Measurements from ENCODE around the gene P4HA1. TPM values are rescaled to one million over a fixed set of nuclear protein-coding genes. Genes with fewer than 3 reads are reported as not detected.
"Not testable (repeated sequence)": the region's sequence is repeated elsewhere in the genome, so short reads cannot be mapped to it uniquely, and the experiment has no call there.

Gene P4HA1
- total and polyA plus RNA-seq, 9 of the 15 experiments (the other 6 are each of a cell fraction or from before 2014, with no cell fraction given): 20.2 to 177 (median 28.6) TPM

GRCh38 chr10:73036285-73036684 lies 60.4 kb downstream of the P4HA1 start:
- CTCF ChIA-PET (ENCODE audit: low intra/inter-chr PET ratio); BruUV-seq (replicated peaks); H3K4me3 ChIP-seq; H3K9ac ChIP-seq (ENCODE audit: insufficient read depth in 1 of 2, low read depth in 2 of 2, low read length in 2 of 2); in situ Hi-C loops (cut with MboI); H3K4me2 ChIP-seq (ENCODE audit: insufficient read depth, low read length); H3K9me3 ChIP-seq (replicated peaks; ENCODE audit: control insufficient read depth, insufficient read depth, low read depth, low read length); H3K27me3 ChIP-seq (ENCODE audit: control insufficient read depth in 2 of 2, insufficient read depth in 2 of 2, low read length in 2 of 2); intact Hi-C loops (cut with micrococcal nuclease); DNase-seq (ENCODE audit: extremely low read depth in 1 of 4, low spot score in 3 of 4); FAIRE-seq; H3K27ac ChIP-seq (ENCODE audit: extremely low read depth, low read depth, low read length); H3K4me1 ChIP-seq (replicated peaks in 1 of 2; ENCODE audit: control insufficient read depth in 2 of 2, insufficient read depth in 2 of 2, low read length in 2 of 2); H2AFZ ChIP-seq (ENCODE audit: low read depth, low read length); POLR2A ChIA-PET; ATAC-seq; H3K79me2 ChIP-seq (ENCODE audit: control insufficient read depth, insufficient read depth, low read length); H3K9me1 ChIP-seq (ENCODE audit: control insufficient read depth, insufficient read depth, low read length); H4K20me1 ChIP-seq (replicated peaks; ENCODE audit: control insufficient read depth, insufficient read depth, low read length): not testable (repeated sequence)
- 86% methylated on average over 6 of the region's 6 CpGs for WGBS (ENCODE audit: insufficient coverage, low coverage, missing lambda C conversion rate)
- peaks cover 35% of the 10 kb centered on the region for H3K36me3 ChIP-seq (ENCODE audit: control insufficient read depth, insufficient read depth, low read length)

DNA sequence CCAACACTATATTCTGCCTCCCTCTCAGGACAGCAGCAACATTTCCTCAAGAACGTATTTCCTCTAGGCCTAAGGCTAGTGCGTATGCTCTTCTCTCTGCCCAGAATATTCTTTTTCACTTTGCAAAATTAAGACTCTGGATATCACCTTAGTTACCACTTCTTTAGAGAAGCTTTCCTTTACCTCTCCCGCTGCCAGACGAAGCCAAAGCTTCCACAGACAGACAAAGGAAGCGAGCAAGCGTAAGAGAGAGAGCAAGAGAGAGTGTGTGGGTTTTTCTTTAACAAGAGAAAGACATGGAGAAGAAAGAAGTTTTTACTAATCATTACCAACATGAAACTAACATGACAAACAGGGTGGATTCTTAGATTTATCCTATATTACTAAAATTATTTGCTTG lies 64.1 kb downstream of the P4HA1 start:
- no peaks in the 10 kb centered on the region for H3K79me2 ChIP-seq (ENCODE audit: control insufficient read depth, insufficient read depth, low read length)
- DNase-seq (ENCODE audit: extremely low read depth in 1 of 4, low spot score in 3 of 4) (no peak), ATAC-seq (no peak), FAIRE-seq (no peak)
- no peak overlapping the region for H3K9ac ChIP-seq (ENCODE audit: insufficient read depth in 1 of 2, low read depth in 2 of 2, low read length in 2 of 2)
- ChIA-PET POLR2A (interaction anchor here (0.6 to 1.7 kb wide), 3 partner anchors 14 to 102 kb away, joined by 3 to 8 read pairs (median 4); no protein-coding TSS in a partner anchor), CTCF (ENCODE audit: low intra/inter-chr PET ratio) (no interaction called here)
- H3K9me1 ChIP-seq (ENCODE audit: control insufficient read depth, insufficient read depth, low read length): no peaks in the 10 kb centered on the region
- in situ Hi-C loops (cut with MboI): no loop called here
- no peak overlapping the region for H3K4me2 ChIP-seq (ENCODE audit: insufficient read depth, low read length)
- no peak overlapping the region for H3K27ac ChIP-seq (ENCODE audit: extremely low read depth, low read depth, low read length)
- H3K4me1 ChIP-seq (replicated peaks in 1 of 2; ENCODE audit: control insufficient read depth in 2 of 2, insufficient read depth in 2 of 2, low read length in 2 of 2): no peaks in the 10 kb centered on the region
- no peaks in the 10 kb centered on the region for H3K27me3 ChIP-seq (ENCODE audit: control insufficient read depth in 2 of 2, insufficient read depth in 2 of 2, low read length in 2 of 2)
- 90% methylated on average over 6 of the region's 6 CpGs for WGBS (ENCODE audit: insufficient coverage, low coverage, missing lambda C conversion rate)
- TF ChIP-seq FUS (optimal IDR thresholded peaks at IDR 0.05; ENCODE audit: low read depth, low read length) (no peak), ZNF785 (CRISPR knock-in tag; IDR thresholded peaks at IDR 0.05) (no peak), TSC22D4 (tag; IDR thresholded peaks at IDR 0.05) (no peak), DNMT1 (IDR thresholded peaks at IDR 0.05) (no peak), PHB2 (IDR thresholded peaks at IDR 0.05; ENCODE audit: low read depth) (no peak), IFI16 (CRISPR knock-in tag; IDR thresholded peaks at IDR 0.05) (no peak), FOXK2 (conservative IDR thresholded peaks at IDR 0.05 in 1 of 2, IDR thresholded peaks at IDR 0.05 in 1 of 2; ENCODE audit: low read depth in 2 of 2) (no peak), ZNF57 (CRISPR knock-in tag; IDR thresholded peaks at IDR 0.05) (no peak), DIDO1 (tag; IDR thresholded peaks at IDR 0.05; ENCODE audit: low read depth) (no peak), CEBPB (tag; IDR thresholded peaks at IDR 0.05) (no peak), HDAC1 (IDR thresholded peaks at IDR 0.05) (no peak), ZNF444 (CRISPR knock-in tag; IDR thresholded peaks at IDR 0.05) (no peak), ZNF274 (IDR thresholded peaks at IDR 0.05; ENCODE audit: borderline replicate concordance, low read depth, low read length) (no peak), ZNF561 (CRISPR knock-in tag; conservative IDR thresholded peaks at IDR 0.05) (no peak), ZNF316 (IDR thresholded peaks at IDR 0.05) (no peak), CSDE1 (IDR thresholded peaks at IDR 0.05) (no peak), ZNF79 (CRISPR knock-in tag; IDR thresholded peaks at IDR 0.05; ENCODE audit: low read depth) (no peak)
- TF ChIP-seq, protein P1, sequence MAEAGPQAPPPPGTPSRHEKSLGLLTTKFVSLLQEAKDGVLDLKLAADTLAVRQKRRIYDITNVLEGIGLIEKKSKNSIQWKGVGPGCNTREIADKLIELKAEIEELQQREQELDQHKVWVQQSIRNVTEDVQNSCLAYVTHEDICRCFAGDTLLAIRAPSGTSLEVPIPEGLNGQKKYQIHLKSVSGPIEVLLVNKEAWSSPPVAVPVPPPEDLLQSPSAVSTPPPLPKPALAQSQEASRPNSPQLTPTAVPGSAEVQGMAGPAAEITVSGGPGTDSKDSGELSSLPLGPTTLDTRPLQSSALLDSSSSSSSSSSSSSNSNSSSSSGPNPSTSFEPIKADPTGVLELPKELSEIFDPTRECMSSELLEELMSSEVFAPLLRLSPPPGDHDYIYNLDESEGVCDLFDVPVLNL (CRISPR knock-in tag; IDR thresholded peaks at IDR 0.05; ENCODE audit: low read depth): no peak
- no peak overlapping the region for H2AFZ ChIP-seq (ENCODE audit: low read depth, low read length)
- H3K36me3 ChIP-seq (ENCODE audit: control insufficient read depth, insufficient read depth, low read length): peaks cover 59% of the 10 kb centered on the region
- no peaks in the 10 kb centered on the region for H3K9me3 ChIP-seq (replicated peaks; ENCODE audit: control insufficient read depth, insufficient read depth, low read depth, low read length)
- no peaks in the 10 kb centered on the region for H4K20me1 ChIP-seq (replicated peaks; ENCODE audit: control insufficient read depth, insufficient read depth, low read length)
- intact Hi-C loops (cut with micrococcal nuclease): no loop called here
- no TSS peak for BruUV-seq (replicated peaks)
- H3K4me3 ChIP-seq: no peak overlapping the region
